HG03469 (cell line): ENCODE measurements around the gene INCA1.
"Not testable (repeated sequence)": the region's sequence is repeated elsewhere in the genome, so short reads cannot be mapped to it uniquely, and the experiment has no call there.

Source experiments
- ATAC-seq: cut with Tn5 transposase; IDR thresholded peaks from one replicate; pipeline ENCODE4 v1.9.1; 2021; ENCODE audit warnings: mild to moderate bottlenecking, moderate library complexity, moderate number of reproducible peaks; ENCODE audit not compliant: unreplicated experiment

Gene INCA1

GRCh38 chr17:4997302-4998026 is at the start of gene INCA1, which contains the start of gene KIF1C:
Gene INCA1, minus strand, starts transcription at chr17:4997522. Its CDS starts 3,085 bp downstream, at chr17:4994437.
Gene KIF1C, plus strand, starts transcription at chr17:4997950. Its CDS starts 2,297 bp downstream, at chr17:5000247.
- peak; percentile 69 for ATAC-seq

- no peak for ATAC-seq
Observed at GRCh38 chr17:5045496-5045895, 48.2 kb upstream of the INCA1 start.

GRCh38 chr17:5044630-5045029 is 47.3 kb upstream of the INCA1 start:
- no peak for ATAC-seq

- no peak for ATAC-seq
Observed at GRCh38 chr17:5043524-5043923, 46.2 kb upstream of the INCA1 start.

GRCh38 chr17:5042157-5043022 is 45.1 kb upstream of the INCA1 start:
- ATAC-seq: no peak

GRCh38 chr17:5035315-5035714 is 38.0 kb upstream of the INCA1 start, which contains the start of gene SLC52A1:
Gene SLC52A1, minus strand, starts transcription at chr17:5035426. Its CDS starts 820 bp downstream, at chr17:5034606.
- no peak for ATAC-seq

- ATAC-seq: no peak
Observed at GRCh38 chr17:5034651-5035050, 37.3 kb upstream of the INCA1 start.

GRCh38 chr17:5034063-5034462 is 36.7 kb upstream of the INCA1 start:
- ATAC-seq: no peak

GRCh38 chr17:5033352-5034015 is 36.2 kb upstream of the INCA1 start:
- ATAC-seq: no peak

- ATAC-seq: no peak
Observed at GRCh38 chr17:5032865-5033264, 35.5 kb upstream of the INCA1 start.

- ATAC-seq: no peak
Observed at GRCh38 chr17:5031365-5032082, 34.2 kb upstream of the INCA1 start.

- ATAC-seq: not testable (repeated sequence)
Observed at GRCh38 chr17:5030168-5030567, 32.8 kb upstream of the INCA1 start.

- no peak for ATAC-seq
Observed at GRCh38 chr17:5027916-5028315, 30.6 kb upstream of the INCA1 start.

- no peak for ATAC-seq
Observed at GRCh38 chr17:5027299-5027698, 30.0 kb upstream of the INCA1 start.

- ATAC-seq: no peak
Observed at GRCh38 chr17:5024604-5025003, 27.3 kb upstream of the INCA1 start.

- ATAC-seq: no peak
Observed at GRCh38 chr17:5023588-5024147, 26.3 kb upstream of the INCA1 start.

GRCh38 chr17:5022171-5022711 is 24.9 kb upstream of the INCA1 start:
- no peak for ATAC-seq

GRCh38 chr17:5020502-5021023 is 23.2 kb upstream of the INCA1 start:
- no peak for ATAC-seq

GRCh38 chr17:5019475-5019956 is 22.2 kb upstream of the INCA1 start:
- ATAC-seq: no peak

- no peak for ATAC-seq
Observed at GRCh38 chr17:5014357-5014756, 17.0 kb upstream of the INCA1 start.
